WTC11 (cell line): Measurements from ENCODE around the gene FAM204A.

Experiments
- CBFB ChIP-seq: sonication (generic); formaldehyde crosslinking; IDR thresholded peaks from 2 replicates; pipeline ENCODE4 v1.8.1; 2022; ENCODE audit warnings: mild to moderate bottlenecking, low read depth, missing genetic modification reagents
- CREB1 ChIP-seq: sonication (generic); formaldehyde crosslinking; IDR thresholded peaks from 2 replicates; pipeline ENCODE4 v1.8.0; 2023; ENCODE audit warnings: mild to moderate bottlenecking, missing genetic modification reagents
- FOXJ3 ChIP-seq: sonication (generic); formaldehyde crosslinking; IDR thresholded peaks from 2 replicates; pipeline ENCODE4 v1.9.0; 2021; ENCODE audit warnings: missing genetic modification reagents, mild to moderate bottlenecking, borderline replicate concordance
- MXD4 ChIP-seq: fragments of 250-450 bp; sonication (Bioruptor Pico); IDR thresholded peaks from 2 replicates; pipeline ENCODE4 v1.8.0; 2021; ENCODE audit warnings: mild to moderate bottlenecking, moderate library complexity, borderline replicate concordance
- TEAD4 ChIP-seq: sonication (generic); formaldehyde crosslinking; IDR thresholded peaks from 2 replicates; pipeline ENCODE4 v1.8.0; 2022; ENCODE audit warnings: mild to moderate bottlenecking, missing genetic modification reagents
- ZNF121 ChIP-seq: sonication (generic); formaldehyde crosslinking; IDR thresholded peaks from 2 replicates; pipeline ENCODE4 v1.8.0; 2023; ENCODE audit warnings: missing genetic modification reagents
- TF ChIP-seq, protein P1 (sequence below): sonication (generic); formaldehyde crosslinking; IDR thresholded peaks from 2 replicates; pipeline ENCODE4 v1.8.1; 2022; ENCODE audit warnings: low read depth, missing genetic modification reagents, borderline replicate concordance
- TF ChIP-seq, protein P2 (sequence below): fragments of 200-600 bp; IDR thresholded peaks from 2 replicates; pipeline ENCODE4 v1.8.0; 2022; ENCODE audit warnings: antibody characterized with exemption
- TF ChIP-seq, protein P3 (sequence below): sonication (generic); formaldehyde crosslinking; IDR thresholded peaks from 2 replicates; pipeline ENCODE4 v1.8.1; 2023; ENCODE audit warnings: mild to moderate bottlenecking, missing genetic modification reagents, moderate library complexity

DNA sequence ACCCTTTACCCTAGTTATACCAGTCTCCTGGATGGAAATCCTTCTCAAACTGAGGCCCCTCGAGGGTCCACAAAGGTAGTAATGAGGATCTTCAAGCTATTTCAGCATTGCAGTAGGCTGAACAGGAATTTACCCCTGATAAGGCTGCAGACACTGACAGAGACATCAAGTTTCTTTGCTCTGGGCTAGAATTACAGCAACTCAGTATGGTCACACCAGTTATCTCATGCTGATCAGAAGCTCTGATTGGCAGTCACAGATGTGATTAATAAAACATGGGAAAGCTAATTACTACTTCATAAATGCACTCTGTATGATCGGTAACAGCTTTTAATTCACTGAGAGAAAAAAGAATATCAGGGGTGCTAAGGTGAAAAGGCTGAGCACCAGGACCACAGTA is 30.6 kb downstream of the FAM204A start:
- TF ChIP-seq MXD4 (CRISPR knock-in tag) (no peak), ZNF121 (CRISPR knock-in tag) (no peak), TEAD4 (no peak), CBFB (CRISPR knock-in tag) (no peak), CREB1 (CRISPR knock-in tag) (no peak), FOXJ3 (no peak)
- TF ChIP-seq, protein P1, sequence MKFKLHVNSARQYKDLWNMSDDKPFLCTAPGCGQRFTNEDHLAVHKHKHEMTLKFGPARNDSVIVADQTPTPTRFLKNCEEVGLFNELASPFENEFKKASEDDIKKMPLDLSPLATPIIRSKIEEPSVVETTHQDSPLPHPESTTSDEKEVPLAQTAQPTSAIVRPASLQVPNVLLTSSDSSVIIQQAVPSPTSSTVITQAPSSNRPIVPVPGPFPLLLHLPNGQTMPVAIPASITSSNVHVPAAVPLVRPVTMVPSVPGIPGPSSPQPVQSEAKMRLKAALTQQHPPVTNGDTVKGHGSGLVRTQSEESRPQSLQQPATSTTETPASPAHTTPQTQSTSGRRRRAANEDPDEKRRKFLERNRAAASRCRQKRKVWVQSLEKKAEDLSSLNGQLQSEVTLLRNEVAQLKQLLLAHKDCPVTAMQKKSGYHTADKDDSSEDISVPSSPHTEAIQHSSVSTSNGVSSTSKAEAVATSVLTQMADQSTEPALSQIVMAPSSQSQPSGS (CRISPR knock-in tag): no peak
- TF ChIP-seq, protein P2, sequence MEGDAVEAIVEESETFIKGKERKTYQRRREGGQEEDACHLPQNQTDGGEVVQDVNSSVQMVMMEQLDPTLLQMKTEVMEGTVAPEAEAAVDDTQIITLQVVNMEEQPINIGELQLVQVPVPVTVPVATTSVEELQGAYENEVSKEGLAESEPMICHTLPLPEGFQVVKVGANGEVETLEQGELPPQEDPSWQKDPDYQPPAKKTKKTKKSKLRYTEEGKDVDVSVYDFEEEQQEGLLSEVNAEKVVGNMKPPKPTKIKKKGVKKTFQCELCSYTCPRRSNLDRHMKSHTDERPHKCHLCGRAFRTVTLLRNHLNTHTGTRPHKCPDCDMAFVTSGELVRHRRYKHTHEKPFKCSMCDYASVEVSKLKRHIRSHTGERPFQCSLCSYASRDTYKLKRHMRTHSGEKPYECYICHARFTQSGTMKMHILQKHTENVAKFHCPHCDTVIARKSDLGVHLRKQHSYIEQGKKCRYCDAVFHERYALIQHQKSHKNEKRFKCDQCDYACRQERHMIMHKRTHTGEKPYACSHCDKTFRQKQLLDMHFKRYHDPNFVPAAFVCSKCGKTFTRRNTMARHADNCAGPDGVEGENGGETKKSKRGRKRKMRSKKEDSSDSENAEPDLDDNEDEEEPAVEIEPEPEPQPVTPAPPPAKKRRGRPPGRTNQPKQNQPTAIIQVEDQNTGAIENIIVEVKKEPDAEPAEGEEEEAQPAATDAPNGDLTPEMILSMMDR: no peak
- TF ChIP-seq, protein P3, sequence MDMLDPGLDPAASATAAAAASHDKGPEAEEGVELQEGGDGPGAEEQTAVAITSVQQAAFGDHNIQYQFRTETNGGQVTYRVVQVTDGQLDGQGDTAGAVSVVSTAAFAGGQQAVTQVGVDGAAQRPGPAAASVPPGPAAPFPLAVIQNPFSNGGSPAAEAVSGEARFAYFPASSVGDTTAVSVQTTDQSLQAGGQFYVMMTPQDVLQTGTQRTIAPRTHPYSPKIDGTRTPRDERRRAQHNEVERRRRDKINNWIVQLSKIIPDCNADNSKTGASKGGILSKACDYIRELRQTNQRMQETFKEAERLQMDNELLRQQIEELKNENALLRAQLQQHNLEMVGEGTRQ (CRISPR knock-in tag): no peak
